PC-9 (cell line): ENCODE data around the gene CMIP.

Experiments used
- EZH2 ChIP-seq: fragments of 200-600 bp; sonication (generic); IDR thresholded peaks from 2 replicates; pipeline ENCODE4 v1.8.0; 2017; ENCODE audit warnings: antibody characterized with exemption, low read depth
- TF ChIP-seq, protein P1 (sequence below): fragments of 200-600 bp; sonication (generic); conservative IDR thresholded peaks from 2 replicates; pipeline ENCODE4 v1.6.1; 2017; ENCODE audit warnings: mixed run types, antibody characterized with exemption, mild to moderate bottlenecking, moderate library complexity

GRCh38 chr16:81421126-81421525, 23.5 kb upstream of the CMIP start:
- TF ChIP-seq EZH2 = no peak
- TF ChIP-seq, protein P1, sequence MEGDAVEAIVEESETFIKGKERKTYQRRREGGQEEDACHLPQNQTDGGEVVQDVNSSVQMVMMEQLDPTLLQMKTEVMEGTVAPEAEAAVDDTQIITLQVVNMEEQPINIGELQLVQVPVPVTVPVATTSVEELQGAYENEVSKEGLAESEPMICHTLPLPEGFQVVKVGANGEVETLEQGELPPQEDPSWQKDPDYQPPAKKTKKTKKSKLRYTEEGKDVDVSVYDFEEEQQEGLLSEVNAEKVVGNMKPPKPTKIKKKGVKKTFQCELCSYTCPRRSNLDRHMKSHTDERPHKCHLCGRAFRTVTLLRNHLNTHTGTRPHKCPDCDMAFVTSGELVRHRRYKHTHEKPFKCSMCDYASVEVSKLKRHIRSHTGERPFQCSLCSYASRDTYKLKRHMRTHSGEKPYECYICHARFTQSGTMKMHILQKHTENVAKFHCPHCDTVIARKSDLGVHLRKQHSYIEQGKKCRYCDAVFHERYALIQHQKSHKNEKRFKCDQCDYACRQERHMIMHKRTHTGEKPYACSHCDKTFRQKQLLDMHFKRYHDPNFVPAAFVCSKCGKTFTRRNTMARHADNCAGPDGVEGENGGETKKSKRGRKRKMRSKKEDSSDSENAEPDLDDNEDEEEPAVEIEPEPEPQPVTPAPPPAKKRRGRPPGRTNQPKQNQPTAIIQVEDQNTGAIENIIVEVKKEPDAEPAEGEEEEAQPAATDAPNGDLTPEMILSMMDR = no peak
